Esophagus muscularis mucosa (tissue), 4 donors: ENCODE data around the gene PEAR1. TPM values are rescaled to one million over a fixed set of nuclear protein-coding genes. Genes with fewer than 3 reads are reported as not detected.
A peak's percentile ranks its signal among the peaks of the same experiment; 100 is the strongest.

ENCODE experiments used
- DNase-seq: peaks from one replicate; pipeline ENCODE4 v3.0.0-alpha.2; 2017; ENCODE audit errors: extremely low spot score
- H3K27ac ChIP-seq, 4 donors: fragments of 200-600 bp; sonication (generic); replicated peaks in 1 of 4; 1 replicate in 3 of 4; 2 replicates in 1 of 4; pipeline ENCODE4 v1.5.1; 2016 to 2019; ENCODE audit warnings: mild to moderate bottlenecking in 1 of 4
- H3K27me3 ChIP-seq, 4 donors: fragments of 200-600 bp; sonication (generic); one replicate each; pipeline versions ENCODE4 v1.5.1 to v1.6.0; 2016 to 2019
- H3K36me3 ChIP-seq, 4 donors: fragments of 200-600 bp; sonication (generic); one replicate each; pipeline ENCODE4 v1.5.1; 2016 to 2019
- H3K4me1 ChIP-seq, 4 donors: fragments of 200-600 bp; sonication (generic); one replicate each; pipeline ENCODE4 v1.5.1; 2016 to 2019
- H3K4me3 ChIP-seq, 4 donors: fragments of 200-600 bp; sonication (generic); 1 replicate in 2 of 4; 2 replicates in 2 of 4; pipeline ENCODE4 v1.5.1; 2016 to 2019; ENCODE audit warnings: mild to moderate bottlenecking in 4 of 4, moderate library complexity in 1 of 4
- H3K9me3 ChIP-seq, 4 donors: fragments of 200-600 bp; sonication (generic); 1 replicate in 3 of 4; 2 replicates in 1 of 4; pipeline ENCODE4 v1.5.1; 2016 to 2019
- CTCF ChIP-seq, 3 experiments: fragments of 200-600 bp in 2 of 3; fragments of 450-650 bp in 1 of 3; sonication (generic) in 2 of 3; IDR thresholded peaks; one replicate each; pipeline ENCODE4 v1.5.1; 2017 to 2019; ENCODE audit warnings: antibody characterized with exemption in 3 of 3, mild to moderate bottlenecking in 2 of 3, moderate library complexity in 1 of 3
- EP300 ChIP-seq: sonication (generic); formaldehyde crosslinking; IDR thresholded peaks from one replicate; pipeline ENCODE4 v1.6.1; 2017; ENCODE audit warnings: antibody characterized with exemption
- POLR2A ChIP-seq: fragments of 450-650 bp; IDR thresholded peaks from one replicate; pipeline ENCODE4 v1.6.1; 2017; ENCODE audit warnings: antibody characterized with exemption, moderate library complexity, mild to moderate bottlenecking, low read depth
- POLR2AphosphoS5 ChIP-seq, 2 donors: sonication (generic); formaldehyde crosslinking; IDR thresholded peaks; one replicate each; pipeline ENCODE4 v1.6.1; 2017; ENCODE audit warnings: antibody characterized with exemption in 2 of 2
- WGBS: methylation state at CpG from one replicate; pipeline ENCODE4 v1.1.5; 2018; 5-methylcytosine and 5-hydroxymethylcytosine counted together
- intact Hi-C: fragments of 100-400 bp; cut with DNase I; formaldehyde crosslinking; loops from one replicate; pipeline ENCODE4 v1.15.1; 2023
- total RNA-seq, 4 donors: library from RNA; depleted of rRNA; stranded (reverse); fragments of >200 nt; gene quantifications; one replicate each; pipeline versions ENCODE4 v1.1.0 to v1.2.1, GENCODE V29; 2016

Gene PEAR1
- total RNA-seq, 4 donors from 2014 or later, result 6.1 to 13.6 (median 10.9) TPM

GRCh38 chr1:156921053-156921529, 27.6 kb downstream of the PEAR1 start:
- peaks cover 0 to 7% (median 5%) of the 10 kb centered on the region in 4 donors for H3K9me3 ChIP-seq
- TF ChIP-seq CTCF (IDR thresholded peaks at IDR 0.05) (no peak), POLR2AphosphoS5 (IDR thresholded peaks at IDR 0.05) (no peak), EP300 (no peak), POLR2A (no peak)
- no peak for DNase-seq
- intact Hi-C loops, result no loop called here
- peaks cover 0 to 13% (median under 1%) of the 10 kb centered on the region in 4 donors for H3K36me3 ChIP-seq
- peaks cover 7 to 80% (median 42%) of the 10 kb centered on the region in 4 donors for H3K27me3 ChIP-seq
- H3K4me1 ChIP-seq, result peaks cover 19 to 30% (median 28%) of the 10 kb centered on the region in 4 donors
- H3K4me3 ChIP-seq, result no peak overlapping the region
- H3K27ac ChIP-seq, result no peak overlapping the region
- WGBS, result 71% methylated on average over 7 of the region's 7 CpGs

- Histone ChIP-seq H3K4me1 (peaks cover 27 to 43% (median 39%) of the 10 kb centered on the region in 4 donors), H3K36me3 (peaks cover 0 to under 1% (median 0%) of the 10 kb centered on the region in 4 donors), H3K4me3 (peak overlapping the region; percentile 18 to 37 (median 28)), H3K9me3 (peaks cover 0 to 4% (median 3%) of the 10 kb centered on the region in 4 donors), H3K27me3 (peaks cover 11 to 97% (median 52%) of the 10 kb centered on the region in 4 donors), H3K27ac (no peak overlapping the region)
- no peak for TF ChIP-seq POLR2AphosphoS5 (IDR thresholded peaks at IDR 0.05)
- TF ChIP-seq POLR2A, result no peak
- TF ChIP-seq EP300, result no peak
- TF ChIP-seq CTCF (IDR thresholded peaks at IDR 0.05), result no peak
- intact Hi-C loops, result no loop called here
- DNase-seq, result no peak
- 20% methylated on average over 11 of the region's 11 CpGs for WGBS
These were observed 29.6 kb downstream of the PEAR1 start for GRCh38 chr1:156922986-156923669.

GRCh38 chr1:156923670-156924477, 30.4 kb downstream of the PEAR1 start:
- DNase-seq, result no peak

More at GRCh38 chr1:156923670-156924477, 30.4 kb downstream of the PEAR1 start:
- H3K4me1 ChIP-seq, result peaks cover 27 to 43% (median 39%) of the 10 kb centered on the region in 4 donors
- WGBS, result 10% methylated on average over 42 of the region's 64 CpGs
- no peak for TF ChIP-seq EP300
- no peak for TF ChIP-seq POLR2A
- TF ChIP-seq POLR2AphosphoS5 (IDR thresholded peaks at IDR 0.05), result no peak
- no peak for TF ChIP-seq CTCF (IDR thresholded peaks at IDR 0.05)
- H3K27me3 ChIP-seq, result peaks cover 11 to 95% (median 53%) of the 10 kb centered on the region in 4 donors
- peak overlapping the region; percentile 18 to 37 (median 28) for H3K4me3 ChIP-seq
- H3K9me3 ChIP-seq, result no peaks in the 10 kb centered on the region
- no peaks in the 10 kb centered on the region for H3K36me3 ChIP-seq
- intact Hi-C loops, result no loop called here
- H3K27ac ChIP-seq, result no peak overlapping the region
